B cell (primary cell): ENCODE results near the gene SLC39A11.

Experiments used
- CTCF ChIP-seq: fragments of 200-600 bp; IDR thresholded peaks from one replicate; pipeline ENCODE4 v1.8.0; 2022; ENCODE audit warnings: antibody characterized with exemption, mild to moderate bottlenecking
- EZH2 ChIP-seq: IDR thresholded peaks from 2 replicates; pipeline ENCODE4 v1.6.1; 2012; ENCODE audit warnings: borderline replicate concordance, low read depth, mild to moderate bottlenecking, moderate library complexity, low read length; ENCODE audit not compliant: insufficient read depth, poor library complexity, severe bottlenecking

GRCh38 chr17:72837335-72837734 lies 255.2 kb downstream of the SLC39A11 start:
- TF ChIP-seq EZH2: no peak
- no peak for TF ChIP-seq CTCF
